Muscle layer of duodenum (tissue), 2 donors: ENCODE measurements around the gene RAI1.

ENCODE experiments used
- H3K27ac ChIP-seq: one replicate; pipeline ENCODE4 v1.7.0; 2013; ENCODE audit warnings: mild to moderate bottlenecking, low read length
- H3K27me3 ChIP-seq: one replicate; pipeline ENCODE4 v1.7.0; 2013; ENCODE audit warnings: low read depth, mild to moderate bottlenecking, control low read depth, low read length
- H3K36me3 ChIP-seq, 2 donors: one replicate each; pipeline ENCODE4 v1.7.0; 2013; ENCODE audit warnings: low read length in 2 of 2, control low read depth in 1 of 2, mild to moderate bottlenecking in 1 of 2; ENCODE audit not compliant: insufficient read depth in 2 of 2, control insufficient read depth in 1 of 2
- H3K4me1 ChIP-seq, 2 donors: one replicate each; pipeline ENCODE4 v1.7.0; 2013; ENCODE audit warnings: low read length in 2 of 2, mild to moderate bottlenecking in 2 of 2, control low read depth in 1 of 2, moderate library complexity in 1 of 2; ENCODE audit not compliant: insufficient read depth in 2 of 2, control insufficient read depth in 1 of 2
- H3K4me3 ChIP-seq, 2 donors: one replicate each; pipeline ENCODE4 v1.7.0; 2013; ENCODE audit warnings: low read length in 2 of 2, low read depth in 1 of 2, mild to moderate bottlenecking in 1 of 2
- H3K9me3 ChIP-seq, 2 donors: one replicate each; pipeline ENCODE4 v1.7.0; 2013; ENCODE audit warnings: low read length in 2 of 2, control low read depth in 1 of 2, mild to moderate bottlenecking in 1 of 2; ENCODE audit not compliant: control insufficient read depth in 1 of 2
- donor health status: healthy.

The RAI1 gene

DNA sequence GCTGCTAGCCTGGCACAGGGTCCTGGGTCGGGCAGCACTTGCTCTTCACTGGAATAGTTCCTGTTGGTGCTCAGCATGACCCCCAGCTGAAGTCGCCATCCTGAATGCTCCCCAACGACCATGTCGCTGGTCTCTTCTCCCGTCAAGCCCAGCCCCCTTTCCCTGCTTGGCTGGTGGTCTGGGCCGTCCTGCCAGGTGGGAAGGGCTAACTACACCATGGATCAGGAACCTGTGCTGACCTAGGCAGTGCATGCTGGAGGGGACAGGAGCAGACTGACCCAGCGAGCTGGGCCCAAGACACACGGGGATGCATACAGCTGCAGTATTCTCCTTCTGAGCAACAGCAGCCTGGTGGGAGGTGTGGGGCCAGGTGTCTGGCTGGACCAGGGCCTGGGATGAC is 164.7 kb downstream of the RAI1 start:
- Histone ChIP-seq H3K27ac (no peak overlapping the region), H3K4me1 (peaks cover 13 to 26% of the 10 kb centered on the region in 2 donors), H3K27me3 (no peaks in the 10 kb centered on the region), H3K36me3 (peaks cover 0 to 15% of the 10 kb centered on the region in 2 donors), H3K9me3 (no peaks in the 10 kb centered on the region), H3K4me3 (no peak overlapping the region)

DNA sequence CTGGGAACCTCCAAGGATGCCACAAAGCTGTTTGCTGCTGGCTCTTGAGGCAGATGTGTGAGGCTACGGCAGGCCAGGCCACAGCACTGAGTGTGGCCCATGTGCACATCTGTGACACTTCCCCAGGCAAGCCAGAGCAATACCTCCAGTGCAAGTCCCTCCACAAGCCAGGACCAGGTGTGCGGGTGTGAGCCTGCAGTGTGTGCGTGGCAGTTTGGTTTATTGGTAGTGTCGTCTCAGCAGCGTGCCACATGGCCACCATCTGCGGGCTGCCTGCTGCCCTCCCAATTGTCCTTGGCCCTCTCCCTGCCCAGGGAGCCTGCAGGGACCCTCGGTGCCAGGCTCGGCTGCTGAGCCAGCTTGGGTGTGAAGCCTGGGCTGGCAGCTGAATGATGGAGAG is 165.4 kb downstream of the RAI1 start:
- H3K9me3 ChIP-seq, result no peaks in the 10 kb centered on the region
- no peak overlapping the region for H3K27ac ChIP-seq
- H3K4me3 ChIP-seq, result no peak overlapping the region
- H3K36me3 ChIP-seq, result peaks cover 0 to 15% of the 10 kb centered on the region in 2 donors
- H3K4me1 ChIP-seq, result peaks cover 12 to 25% of the 10 kb centered on the region in 2 donors
- H3K27me3 ChIP-seq, result no peaks in the 10 kb centered on the region

DNA sequence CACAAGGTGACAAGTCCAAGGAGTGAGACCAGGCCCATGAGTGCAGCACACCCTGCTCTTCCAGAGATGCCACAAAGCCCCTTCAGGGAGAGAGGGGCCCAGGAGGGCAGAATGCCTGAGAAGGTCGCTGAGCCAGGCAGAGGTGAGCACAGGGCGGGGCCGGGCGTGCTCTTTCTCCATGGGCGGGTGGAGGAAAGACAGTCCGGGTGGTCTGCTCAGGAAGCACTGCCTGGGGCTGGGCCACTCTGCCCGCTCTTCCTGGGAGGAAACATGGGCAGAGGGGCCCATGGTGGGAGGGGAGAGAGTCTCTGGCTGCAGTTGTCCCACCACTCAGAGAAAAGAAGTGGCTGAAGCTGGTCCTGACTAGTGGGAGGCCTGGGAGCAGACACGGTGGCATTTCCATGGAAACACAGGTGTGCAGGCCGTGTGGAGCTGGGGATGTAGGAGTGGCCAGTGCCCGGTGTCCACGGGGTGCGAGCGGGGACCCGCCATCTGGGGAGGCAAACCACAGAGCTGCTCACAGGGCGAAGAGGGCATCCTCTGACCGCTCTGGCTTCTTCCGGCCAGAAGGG is 165.9 kb downstream of the RAI1 start:
- peaks cover 12 to 25% of the 10 kb centered on the region in 2 donors for H3K4me1 ChIP-seq

DNA sequence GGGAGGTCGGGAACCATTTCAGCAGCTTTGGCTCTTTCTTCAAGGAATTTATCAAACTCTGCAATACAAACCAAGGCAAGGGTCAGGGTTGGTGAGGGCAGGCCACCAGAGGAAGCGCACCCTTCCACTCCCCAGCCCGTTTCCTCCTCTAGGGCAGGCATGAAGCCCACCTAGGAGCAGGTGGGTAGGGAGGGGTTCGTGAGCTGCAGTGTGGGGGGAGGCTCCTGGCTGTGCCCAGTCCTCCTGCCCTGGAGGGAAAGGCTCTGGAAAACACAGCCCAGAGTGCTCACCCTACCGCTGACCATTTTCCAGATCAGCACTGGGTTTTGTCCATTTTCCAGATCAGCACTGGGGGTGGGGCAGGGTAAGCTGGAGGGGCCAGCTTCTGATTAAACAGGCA is 166.5 kb downstream of the RAI1 start:
- Histone ChIP-seq H3K27me3 (no peaks in the 10 kb centered on the region), H3K27ac (no peak overlapping the region), H3K36me3 (peaks cover 0 to 15% of the 10 kb centered on the region in 2 donors), H3K4me1 (peaks cover 12 to 25% of the 10 kb centered on the region in 2 donors), H3K9me3 (no peaks in the 10 kb centered on the region), H3K4me3 (no peak overlapping the region)

More for the DNA sequence above, 165.9 kb downstream of the RAI1 start:
- no peaks in the 10 kb centered on the region for H3K9me3 ChIP-seq
- H3K27me3 ChIP-seq, result no peaks in the 10 kb centered on the region
- no peak overlapping the region for H3K27ac ChIP-seq
- peaks cover 0 to 15% of the 10 kb centered on the region in 2 donors for H3K36me3 ChIP-seq
- no peak overlapping the region for H3K4me3 ChIP-seq

DNA sequence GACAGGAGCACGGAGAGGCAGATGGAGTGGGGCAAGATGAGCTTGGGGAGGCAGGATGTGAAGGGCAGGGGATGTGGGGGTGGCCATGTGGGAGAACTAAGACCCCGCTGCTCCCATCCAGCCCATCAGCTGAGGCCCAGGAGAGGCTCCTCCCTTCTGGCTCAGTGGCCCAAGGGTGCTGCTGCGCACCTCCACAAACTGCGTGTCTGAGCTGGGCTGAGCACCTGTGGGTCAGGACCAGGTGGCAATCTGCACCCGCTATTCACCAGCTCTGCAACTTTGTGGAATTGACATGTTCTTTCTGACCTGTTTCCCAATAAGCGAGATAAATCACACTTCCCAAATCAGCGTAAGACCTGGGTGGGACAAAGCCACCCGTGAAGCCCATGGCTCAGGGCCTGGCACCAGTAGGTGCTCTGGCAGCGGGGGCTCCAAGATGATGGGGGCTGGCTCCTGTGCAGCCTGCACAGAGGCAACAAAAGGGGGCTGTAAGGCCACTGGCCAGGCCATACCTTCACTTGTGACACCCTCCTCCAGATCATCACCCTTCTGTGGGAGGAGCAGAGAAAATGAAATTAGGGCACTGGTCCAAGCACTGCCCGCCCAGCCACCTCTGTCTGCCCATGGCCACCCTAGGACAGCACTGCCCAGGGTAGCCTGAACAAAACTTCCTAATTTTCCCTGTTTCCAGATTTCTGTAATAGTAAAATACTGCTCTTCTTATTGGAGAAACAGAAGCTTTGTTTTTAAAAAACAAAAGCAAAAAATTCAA is 167.2 kb downstream of the RAI1 start:
- Histone ChIP-seq H3K27ac (peak overlapping the region; percentile 56), H3K4me1 (peaks cover 12 to 25% of the 10 kb centered on the region in 2 donors), H3K9me3 (no peaks in the 10 kb centered on the region), H3K27me3 (no peaks in the 10 kb centered on the region), H3K4me3 (no peak overlapping the region), H3K36me3 (peaks cover 0 to 16% of the 10 kb centered on the region in 2 donors)

DNA sequence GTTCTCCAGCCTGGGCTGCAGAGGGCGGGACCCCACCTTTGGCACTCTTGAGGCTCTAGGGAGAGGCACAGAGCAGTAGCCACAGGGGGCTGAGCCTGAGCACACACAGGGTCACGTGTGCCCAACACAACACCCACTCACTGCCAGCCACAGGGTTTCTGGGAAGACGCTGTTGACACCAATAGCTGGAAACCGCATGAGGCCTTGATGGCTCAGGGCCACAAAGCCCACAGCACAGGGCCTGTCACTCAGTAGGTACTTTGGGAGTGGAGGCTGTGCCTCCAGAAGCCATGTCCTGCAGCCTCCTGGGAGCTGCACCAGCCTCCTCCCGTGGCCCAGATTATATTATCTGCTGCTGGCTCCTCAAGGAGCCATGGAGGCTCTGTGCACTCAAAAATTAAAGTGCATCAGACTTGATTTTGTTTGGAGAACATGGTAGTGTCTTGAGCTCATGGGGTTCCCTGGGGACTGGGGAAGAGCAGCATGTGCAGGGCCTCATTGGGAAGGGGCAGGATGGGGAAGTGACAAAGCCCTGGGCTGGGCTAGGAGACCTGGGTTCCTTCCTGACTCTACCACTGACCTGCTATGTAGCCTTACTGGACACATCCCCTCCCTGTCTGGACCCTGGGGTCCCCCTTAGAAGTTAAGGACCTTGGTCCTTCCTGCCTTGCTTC is 168.0 kb downstream of the RAI1 start:
- Histone ChIP-seq H3K4me3 (no peak overlapping the region), H3K27ac (peak overlapping the region; percentile 56), H3K36me3 (peaks cover 0 to 18% of the 10 kb centered on the region in 2 donors), H3K27me3 (no peaks in the 10 kb centered on the region), H3K4me1 (peaks cover 12 to 25% of the 10 kb centered on the region in 2 donors), H3K9me3 (no peaks in the 10 kb centered on the region)

DNA sequence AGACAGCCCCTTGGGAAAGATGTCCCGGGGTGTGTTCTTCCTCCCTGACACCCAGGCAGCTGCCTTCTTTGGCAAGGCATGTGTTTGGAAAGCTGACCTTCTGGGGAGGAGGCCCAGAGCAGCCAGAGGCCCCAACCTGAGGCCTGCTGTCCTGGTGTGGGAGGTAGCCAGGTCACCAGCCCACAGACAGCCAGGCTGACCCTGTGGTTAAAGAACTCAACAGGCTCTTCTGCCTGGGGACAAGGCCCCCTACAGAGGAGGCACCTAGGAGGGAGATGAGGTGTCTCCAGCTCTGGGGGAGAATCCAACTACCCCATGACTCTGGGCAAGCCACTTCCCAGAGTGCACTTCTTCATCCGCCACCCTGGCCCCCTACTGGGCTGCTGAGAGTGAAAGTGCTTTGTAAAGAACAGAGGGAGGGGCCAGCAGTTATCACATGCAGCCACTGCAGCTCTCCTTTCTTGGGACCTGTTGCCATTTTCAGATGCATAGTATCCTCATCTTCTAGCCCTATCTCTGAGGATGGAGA is 168.7 kb downstream of the RAI1 start:
- Histone ChIP-seq H3K4me1 (peaks cover 12 to 25% of the 10 kb centered on the region in 2 donors), H3K9me3 (no peaks in the 10 kb centered on the region), H3K27me3 (no peaks in the 10 kb centered on the region), H3K36me3 (peaks cover 0 to 18% of the 10 kb centered on the region in 2 donors), H3K27ac (peak overlapping the region; percentile 56), H3K4me3 (no peak overlapping the region)

DNA sequence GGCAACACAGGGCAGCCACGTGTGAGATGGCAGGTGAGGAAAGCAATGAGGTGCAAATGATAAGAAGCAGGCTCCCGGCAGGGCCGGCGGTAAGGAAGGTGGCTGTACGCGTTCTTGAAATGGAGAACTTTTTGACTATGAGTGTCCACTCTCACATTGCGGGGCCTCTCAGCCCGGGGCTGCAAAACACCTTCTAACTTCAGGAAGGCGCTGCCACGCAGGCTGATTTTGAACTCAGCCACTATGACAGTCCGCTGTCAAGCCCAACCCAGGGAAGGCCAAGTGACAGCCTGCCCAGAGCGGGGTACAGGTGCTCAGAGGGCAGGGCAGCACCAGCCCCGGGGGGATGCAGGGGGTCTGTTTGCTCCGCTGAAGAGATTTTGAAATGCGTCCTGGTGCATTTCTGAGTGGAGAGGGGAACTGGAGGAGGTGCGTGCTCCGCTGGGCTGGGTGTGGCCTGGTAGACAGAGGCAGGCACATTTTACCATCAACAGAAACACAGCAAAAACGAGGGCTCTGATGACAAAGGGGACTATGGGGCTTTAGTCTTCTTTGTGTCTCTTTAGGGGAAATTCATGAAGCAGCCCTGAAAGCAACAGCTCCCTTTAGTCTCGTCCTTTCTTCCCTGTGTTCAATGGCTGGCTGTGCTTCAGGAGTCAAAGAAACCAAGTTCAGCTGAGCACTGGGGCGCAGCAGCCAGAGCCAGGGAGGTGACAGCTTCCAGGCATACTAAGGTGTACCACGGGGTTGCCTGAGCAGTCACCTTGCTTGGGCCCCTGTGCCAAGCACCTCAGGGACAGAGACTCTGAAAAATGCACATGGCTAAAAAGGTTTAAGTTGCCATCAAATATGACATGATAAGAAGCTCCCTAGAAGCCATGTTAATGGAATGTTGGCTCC is 170.1 kb downstream of the RAI1 start:
- H3K27me3 ChIP-seq, result no peaks in the 10 kb centered on the region
- no peak overlapping the region for H3K4me3 ChIP-seq
- H3K36me3 ChIP-seq, result peaks cover 0 to 17% of the 10 kb centered on the region in 2 donors
- H3K9me3 ChIP-seq, result no peaks in the 10 kb centered on the region
- H3K4me1 ChIP-seq, result peaks cover 12 to 25% of the 10 kb centered on the region in 2 donors
- H3K27ac ChIP-seq, result no peak overlapping the region

DNA sequence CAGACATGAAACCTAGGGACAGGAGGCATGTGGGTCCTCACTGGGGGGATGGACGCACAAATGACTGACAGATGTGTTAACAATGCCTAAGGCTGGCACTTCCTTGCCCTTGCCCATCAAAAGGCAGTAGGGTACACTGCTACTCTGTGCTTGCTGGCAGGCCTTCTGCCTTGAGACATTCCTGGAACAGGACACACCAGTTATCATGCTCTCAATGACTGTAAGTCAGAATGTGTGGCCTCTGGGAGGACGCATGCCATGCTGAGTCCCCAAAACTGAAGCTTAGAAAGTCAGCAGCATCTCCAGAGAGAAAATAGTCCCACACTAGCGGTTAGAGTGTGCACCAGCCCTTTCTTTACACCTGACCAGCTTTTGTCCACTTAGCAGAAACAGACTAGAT is 171.7 kb downstream of the RAI1 start:
- Histone ChIP-seq H3K9me3 (no peaks in the 10 kb centered on the region), H3K4me3 (no peak overlapping the region), H3K36me3 (peaks cover 0 to 3% of the 10 kb centered on the region in 2 donors), H3K4me1 (peaks cover 12 to 25% of the 10 kb centered on the region in 2 donors), H3K27me3 (no peaks in the 10 kb centered on the region), H3K27ac (no peak overlapping the region)

DNA sequence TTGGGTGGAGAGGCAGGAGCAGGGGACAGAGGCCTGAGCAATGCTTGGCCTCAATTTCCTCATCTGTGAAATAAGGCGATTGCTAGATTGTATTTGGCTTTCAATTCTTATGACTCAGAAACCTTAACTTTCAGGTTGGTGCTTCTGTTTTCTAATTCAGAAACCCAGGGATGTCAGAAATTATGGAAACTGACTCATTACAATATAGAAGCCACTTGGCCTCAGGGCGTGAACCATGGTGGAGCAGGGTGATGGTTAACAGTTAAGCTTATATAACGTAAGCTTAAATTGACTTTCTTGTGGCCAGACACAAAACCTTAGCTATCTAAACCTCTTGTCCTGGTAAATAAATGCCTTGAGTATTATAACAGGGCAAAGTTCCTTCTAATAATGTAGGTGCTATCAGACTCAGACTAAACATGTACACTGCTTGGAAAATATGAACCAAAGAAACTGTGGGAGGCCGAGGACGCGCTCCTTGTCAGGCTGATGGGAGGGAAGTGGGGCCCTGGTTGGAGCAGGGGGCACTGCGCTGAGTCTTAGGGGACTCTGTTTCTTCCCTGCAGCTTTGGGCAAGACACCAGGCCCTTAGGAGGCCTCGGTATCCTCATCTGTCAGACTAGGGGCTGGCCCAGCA is 172.7 kb downstream of the RAI1 start:
- Histone ChIP-seq H3K36me3 (peaks cover 0 to 3% of the 10 kb centered on the region in 2 donors), H3K4me1 (peaks cover 12 to 19% of the 10 kb centered on the region in 2 donors), H3K27me3 (no peaks in the 10 kb centered on the region), H3K27ac (peak overlapping the region; percentile 9), H3K9me3 (no peaks in the 10 kb centered on the region), H3K4me3 (no peak overlapping the region)
